SU-DHL-6 (cell line): ENCODE data around the gene S1PR2.

Experiments used
- H2AFZ ChIP-seq: fragments of 200-600 bp; sonication (generic); 2 replicates; pipeline ENCODE4 v1.6.1; 2014; ENCODE audit warnings: low read depth, mild to moderate bottlenecking, moderate library complexity, mixed read lengths, antibody characterized with exemption, low read length; ENCODE audit not compliant: severe bottlenecking
- H3F3A ChIP-seq: fragments of 200-600 bp; shearing (Covaris generic); 2 replicates; pipeline ENCODE4 v1.6.0; 2016; ENCODE audit warnings: antibody characterized with exemption, mild to moderate bottlenecking; ENCODE audit not compliant: insufficient read depth
- H3K27ac ChIP-seq: fragments of 200-600 bp; sonication (generic); 2 replicates; pipeline ENCODE4 v1.5.1; 2016; ENCODE audit warnings: low read depth, mild to moderate bottlenecking, low read length, moderate library complexity, mixed read lengths
- H3K27me3 ChIP-seq: fragments of 200-600 bp; sonication (generic), shearing (Covaris generic); 2 replicates; pipeline ENCODE4 v1.6.0; 2014; ENCODE audit warnings: mild to moderate bottlenecking, low read length
- H3K36me3 ChIP-seq: fragments of 200-600 bp; sonication (generic); 2 replicates; pipeline ENCODE4 v1.6.1; 2014; ENCODE audit warnings: mild to moderate bottlenecking, low read length, mixed read lengths
- H3K4me2 ChIP-seq: fragments of 300-600, 200-600 bp; shearing (Covaris generic), sonication (generic); 2 replicates; pipeline ENCODE4 v1.6.0; 2014; ENCODE audit warnings: low read length, low read depth, mild to moderate bottlenecking; ENCODE audit not compliant: poor library complexity, severe bottlenecking
- H3K4me3 ChIP-seq: fragments of 200-600 bp; sonication (generic); 2 replicates; pipeline ENCODE4 v1.5.1; 2014; ENCODE audit warnings: antibody characterized with exemption, low read length, mild to moderate bottlenecking, mixed read lengths; ENCODE audit not compliant: insufficient read depth, poor library complexity, severe bottlenecking
- H3K79me2 ChIP-seq: fragments of 200-600 bp; sonication (generic); 2 replicates; pipeline ENCODE4 v1.6.1; 2014; ENCODE audit warnings: mild to moderate bottlenecking, low read length, moderate library complexity; ENCODE audit not compliant: insufficient read depth
- H3K9ac ChIP-seq: fragments of 200-600 bp; sonication (generic); 2 replicates; pipeline ENCODE4 v1.7.0; 2014; ENCODE audit warnings: mild to moderate bottlenecking, low read length
- H3K9me2 ChIP-seq: fragments of 200-600 bp; sonication (generic); replicated peaks from 2 replicates; pipeline ENCODE4 v1.6.1; 2014; ENCODE audit warnings: low read length; ENCODE audit not compliant: insufficient read depth
- H3K9me3 ChIP-seq: fragments of 200-600 bp; sonication (generic); 2 replicates; pipeline ENCODE4 v1.6.1; 2014; ENCODE audit warnings: low read length, mixed read lengths; ENCODE audit not compliant: insufficient read depth
- H4K20me1 ChIP-seq: fragments of 200-600 bp; sonication (generic); 2 replicates; pipeline ENCODE4 v1.6.1; 2014; ENCODE audit warnings: low read depth, mild to moderate bottlenecking, antibody characterized with exemption, low read length, moderate library complexity, mixed read lengths
- CTCF ChIP-seq: fragments of 200-600 bp; sonication (generic); IDR thresholded peaks from one replicate; pipeline ENCODE4 v1.5.1; 2017; ENCODE audit warnings: antibody characterized with exemption, mild to moderate bottlenecking, low read length, moderate library complexity; ENCODE audit not compliant: insufficient read depth, poor library complexity, severe bottlenecking
- EZH2phosphoT487 ChIP-seq: fragments of 200-600 bp; sonication (generic), shearing (Covaris generic); conservative IDR thresholded peaks from 2 replicates; pipeline ENCODE4 v1.6.1; 2018; ENCODE audit warnings: mild to moderate bottlenecking, antibody characterized with exemption, low read length, moderate library complexity, mixed read lengths

The S1PR2 gene

GRCh38 chr19:10173527-10173926, 57.6 kb downstream of the S1PR2 start:
- Histone ChIP-seq H3K9ac (no peak overlapping the region), H3K9me2 (no peaks in the 10 kb centered on the region), H3K27ac (no peak overlapping the region), H3K4me3 (no peak overlapping the region), H4K20me1 (no peaks in the 10 kb centered on the region; the same call in 1 of the 2 replicates), H3K79me2 (peaks cover 36% of the 10 kb centered on the region), H3K9me3 (no peaks in the 10 kb centered on the region), H3K27me3 (no peaks in the 10 kb centered on the region), H3K36me3 (peaks cover 51% of the 10 kb centered on the region), H3K4me2 (no peak overlapping the region), H2AFZ (no peak overlapping the region), H3F3A (peaks cover 4% of the 10 kb centered on the region; the same call in 1 of the 2 replicates)
- no peak for TF ChIP-seq CTCF
- TF ChIP-seq EZH2phosphoT487: no peak
